ENCODE measurements around the gene KIAA0513. TPM values are rescaled to one million over a fixed set of nuclear protein-coding genes. Genes with fewer than 3 reads are reported as not detected.

KIAA0513 gene
- polyA plus RNA-seq, 3 donors = 3.9 to 5.3 (median 4.6) TPM

- peak in 2 of 3 donors; percentile 52 to 60 for DNase-seq (ENCODE audit: low read depth in 3 of 3, low spot score in 2 of 3)
Measured at GRCh38 chr16:85086347-85087291, 59.0 kb downstream of the KIAA0513 start.

DNA sequence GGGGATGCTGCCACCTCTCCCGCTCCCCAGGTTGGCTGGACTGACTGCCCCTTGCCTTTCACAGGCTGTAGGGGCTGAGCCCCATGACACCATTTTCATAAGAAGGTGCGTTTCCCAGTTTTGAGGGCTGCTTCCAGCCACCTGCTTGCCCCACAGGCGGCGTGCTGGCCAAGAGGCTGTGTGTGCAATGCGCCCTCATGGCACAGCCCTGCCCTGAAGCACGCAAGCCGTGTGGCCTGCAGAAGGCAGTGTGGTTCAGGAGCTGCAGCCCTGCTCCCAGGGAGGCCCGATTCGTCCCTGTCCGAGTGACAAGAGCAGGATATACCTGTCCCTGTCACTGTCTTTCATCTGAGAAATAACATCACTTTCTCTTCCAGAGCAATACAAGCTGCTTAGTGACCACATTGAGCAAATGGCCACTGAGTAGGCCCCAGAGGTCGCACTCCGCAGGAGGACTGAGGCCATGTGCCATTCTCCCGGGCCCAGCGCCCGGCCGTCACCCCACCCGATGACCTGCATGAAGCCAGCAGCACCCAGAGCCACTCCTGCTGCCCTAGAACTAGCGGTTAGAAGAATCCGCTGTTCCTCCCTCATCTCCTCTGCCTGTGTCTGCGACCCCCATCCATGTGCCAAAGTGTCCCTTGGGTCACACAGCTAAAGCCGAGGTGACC is 60.4 kb downstream of the KIAA0513 start:
- DNase-seq (ENCODE audit: low read depth in 3 of 3, low spot score in 2 of 3) = no peak

GRCh38 chr16:85088570-85089199 is 61.1 kb downstream of the KIAA0513 start:
- no peak for DNase-seq (ENCODE audit: low read depth in 3 of 3, low spot score in 2 of 3)

GRCh38 chr16:85089525-85089924 is 61.9 kb downstream of the KIAA0513 start:
- no peak for DNase-seq (ENCODE audit: low read depth in 3 of 3, low spot score in 2 of 3)

GRCh38 chr16:85090181-85090580 is 62.6 kb downstream of the KIAA0513 start:
- no peak for DNase-seq (ENCODE audit: low read depth in 3 of 3, low spot score in 2 of 3)

DNA sequence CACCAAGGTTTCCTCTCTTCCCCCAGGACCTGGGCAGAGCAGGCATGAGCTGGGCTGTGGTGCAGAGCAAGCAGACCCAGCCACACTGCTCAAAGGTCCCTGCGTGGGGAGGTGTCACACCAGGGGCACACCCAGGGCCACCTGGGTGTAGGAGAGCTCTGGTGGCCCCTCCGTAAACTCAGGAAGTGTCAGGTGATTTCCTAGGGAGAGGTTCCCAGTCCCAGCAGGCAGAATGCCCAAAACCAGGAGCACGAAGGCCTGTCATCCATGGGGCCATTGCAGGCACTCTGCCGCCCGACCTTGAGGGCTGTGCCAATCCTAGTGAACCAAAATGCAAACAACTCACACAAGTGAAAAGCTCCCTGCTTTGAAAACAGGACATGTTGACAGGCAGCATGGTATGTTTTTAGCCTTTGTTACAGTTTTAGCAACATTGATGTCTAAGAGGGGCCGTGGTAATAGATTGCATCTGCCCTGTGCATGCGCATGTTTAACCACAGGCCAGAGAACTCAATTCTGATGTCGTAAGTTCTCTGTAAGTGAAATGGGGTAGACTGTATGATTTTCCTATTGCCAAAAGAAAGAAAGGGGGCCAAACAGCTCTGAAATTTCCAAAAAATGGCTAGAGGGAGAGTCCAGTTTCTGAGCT is 63.4 kb downstream of the KIAA0513 start:
- DNase-seq (ENCODE audit: low read depth in 3 of 3, low spot score in 2 of 3) = no peak

- DNase-seq (ENCODE audit: low read depth in 3 of 3, low spot score in 2 of 3) = no peak
Measured at GRCh38 chr16:85091522-85091910, 63.9 kb downstream of the KIAA0513 start.

DNA sequence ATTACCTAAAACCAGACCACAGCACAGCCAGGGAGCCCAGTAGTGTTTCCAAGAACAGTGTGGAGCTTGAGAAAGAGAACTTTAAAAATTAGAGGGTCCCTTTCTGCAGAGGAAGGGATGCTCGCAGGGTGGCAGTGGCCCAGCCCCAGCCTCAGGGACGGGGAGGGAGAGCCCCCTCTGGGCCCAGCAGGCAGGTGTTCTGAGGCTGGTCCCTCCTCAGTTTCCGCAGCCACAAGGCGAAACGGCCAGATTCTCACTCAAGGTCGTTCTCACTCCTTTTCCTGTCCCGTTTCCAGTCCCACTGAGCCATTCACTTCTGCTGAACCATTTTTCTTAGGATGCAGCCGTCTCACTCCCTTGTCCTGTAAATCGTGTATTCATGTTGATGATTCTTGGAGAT is 64.7 kb downstream of the KIAA0513 start:
- no peak for DNase-seq (ENCODE audit: low read depth in 3 of 3, low spot score in 2 of 3)

GRCh38 chr16:85092851-85093250 is 65.3 kb downstream of the KIAA0513 start:
- DNase-seq (ENCODE audit: low read depth in 3 of 3, low spot score in 2 of 3) = no peak

DNA sequence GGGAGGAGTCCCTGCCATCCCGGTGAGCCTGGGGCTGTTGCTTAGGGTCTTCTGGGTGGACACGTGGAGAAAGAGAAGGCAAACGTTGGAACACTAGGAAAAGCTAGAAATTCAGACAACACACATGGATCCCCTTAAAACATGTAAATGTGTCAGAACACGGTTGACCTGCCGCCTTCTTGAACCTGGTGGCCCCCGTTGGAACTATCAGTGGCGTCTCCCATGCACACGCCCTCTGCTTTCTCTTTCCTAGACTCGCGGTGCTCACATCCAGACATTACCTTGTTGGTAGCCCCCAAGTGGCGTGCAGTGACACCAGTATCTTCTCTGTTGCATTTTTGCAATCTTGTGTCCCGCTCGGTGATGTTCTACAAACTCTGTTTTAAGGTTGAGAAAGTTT is 66.1 kb downstream of the KIAA0513 start:
- DNase-seq (ENCODE audit: low read depth in 3 of 3, low spot score in 2 of 3) = no peak

DNA sequence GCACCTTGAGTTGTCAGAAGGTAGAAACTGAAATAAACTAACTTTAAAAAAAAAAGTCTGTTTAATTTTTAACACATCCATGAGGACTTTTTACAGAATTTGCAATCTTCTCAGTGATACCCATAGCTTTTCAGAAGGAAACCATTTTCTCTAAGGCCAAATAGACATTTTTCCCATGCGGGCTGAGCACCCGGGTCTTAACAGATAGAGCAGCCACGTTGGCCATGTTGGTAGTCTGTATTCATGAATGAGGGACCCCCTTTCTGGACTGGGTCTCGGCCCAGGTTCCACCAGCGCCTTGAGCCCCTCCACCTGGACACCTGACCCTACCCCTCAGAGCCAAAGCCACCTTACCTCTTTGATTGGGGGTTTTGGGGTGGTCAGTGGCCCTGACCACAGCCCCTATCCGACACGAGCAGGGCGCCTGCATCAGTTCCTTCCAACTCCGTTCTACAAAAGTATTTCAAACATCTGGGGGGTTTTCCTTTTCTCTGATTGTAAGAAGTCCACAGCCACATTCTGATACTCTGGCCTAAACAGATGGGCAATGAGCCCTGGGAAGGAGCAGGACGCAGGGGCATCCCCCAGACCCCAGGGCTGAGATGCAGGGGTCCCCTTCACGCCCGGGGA is 66.7 kb downstream of the KIAA0513 start:
- DNase-seq (ENCODE audit: low read depth in 3 of 3, low spot score in 2 of 3) = no peak

- no peak for DNase-seq (ENCODE audit: low read depth in 3 of 3, low spot score in 2 of 3)
Measured at GRCh38 chr16:85094812-85095211, 67.2 kb downstream of the KIAA0513 start.

DNA sequence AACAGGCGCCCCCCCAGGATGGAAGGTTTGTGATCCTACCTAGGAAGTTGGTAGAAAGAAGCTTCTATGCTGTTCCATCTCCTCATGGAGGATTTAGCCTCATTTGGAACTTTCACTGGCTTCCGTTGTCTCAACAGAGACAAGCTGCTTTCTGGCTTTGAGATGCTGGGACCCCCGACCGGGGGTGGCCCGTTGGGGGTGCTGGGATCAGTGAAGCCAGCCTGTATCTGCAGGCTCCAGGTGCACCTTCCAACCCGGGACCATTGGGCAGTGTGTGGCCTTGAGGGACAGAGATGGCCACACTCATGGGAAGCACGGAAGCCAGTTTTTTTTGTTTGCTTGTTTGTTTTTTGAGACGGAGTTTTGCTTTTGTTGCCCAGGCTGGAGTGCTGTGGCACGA is 69.3 kb downstream of the KIAA0513 start:
- no peak for DNase-seq (ENCODE audit: low read depth in 3 of 3, low spot score in 2 of 3)

DNA sequence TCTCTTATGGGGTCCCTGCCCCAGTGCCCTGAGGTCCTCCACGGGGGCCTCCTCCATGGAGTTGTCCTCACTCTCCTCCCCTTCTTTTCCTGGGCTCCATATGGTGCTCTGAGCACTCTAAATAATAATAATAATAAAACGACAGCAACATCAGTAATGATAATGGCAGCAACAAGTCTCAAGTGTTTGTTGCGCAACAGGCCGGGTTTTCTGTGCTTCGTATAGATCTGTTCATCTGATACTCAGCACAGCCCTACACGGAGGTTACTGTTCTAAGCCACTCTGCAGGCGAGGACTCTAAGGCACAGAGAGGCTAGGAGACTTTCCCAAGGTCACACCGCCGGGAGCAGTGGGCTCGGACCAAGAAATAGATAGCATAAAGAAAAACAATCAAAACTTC is 71.0 kb downstream of the KIAA0513 start:
- DNase-seq (ENCODE audit: low read depth in 3 of 3, low spot score in 2 of 3) = no peak

DNA sequence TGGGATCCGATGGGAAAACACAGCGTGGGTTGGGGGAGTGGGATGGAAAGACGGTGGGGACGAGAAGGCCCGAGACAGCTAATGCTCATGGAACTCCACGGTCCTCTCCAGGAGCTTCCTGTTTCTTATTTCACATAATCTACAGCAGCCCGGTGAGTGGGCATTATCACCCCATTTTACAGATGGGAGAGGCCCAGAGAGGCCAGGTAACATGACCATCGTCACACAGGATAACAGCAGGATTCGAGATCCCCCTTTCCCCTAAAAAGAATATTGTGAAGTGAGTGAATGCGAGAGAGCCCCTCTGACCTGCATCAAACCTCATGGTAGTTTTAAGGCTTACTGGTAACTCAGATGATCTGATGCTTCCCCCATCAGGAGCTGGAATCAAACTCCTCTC is 72.7 kb downstream of the KIAA0513 start:
- DNase-seq (ENCODE audit: low read depth in 3 of 3, low spot score in 2 of 3) = no peak

- no peak for DNase-seq (ENCODE audit: low read depth in 3 of 3, low spot score in 2 of 3)
Measured at GRCh38 chr16:85101956-85102630, 74.5 kb downstream of the KIAA0513 start.

GRCh38 chr16:85103114-85104079 is 75.8 kb downstream of the KIAA0513 start:
- DNase-seq (ENCODE audit: low read depth in 3 of 3, low spot score in 2 of 3) = no peak

- no peak for DNase-seq (ENCODE audit: low read depth in 3 of 3, low spot score in 2 of 3)
Measured at GRCh38 chr16:85104147-85104546, 76.6 kb downstream of the KIAA0513 start.
